CD4-positive, alpha-beta T cell treated with Interferon gamma for 1 hour (primary cell): ENCODE results near the gene USP3.

Experiments
- DNase-seq: peaks from one replicate; pipeline ENCODE4 v3.0.0-alpha.2; 2020

The USP3 gene

DNA sequence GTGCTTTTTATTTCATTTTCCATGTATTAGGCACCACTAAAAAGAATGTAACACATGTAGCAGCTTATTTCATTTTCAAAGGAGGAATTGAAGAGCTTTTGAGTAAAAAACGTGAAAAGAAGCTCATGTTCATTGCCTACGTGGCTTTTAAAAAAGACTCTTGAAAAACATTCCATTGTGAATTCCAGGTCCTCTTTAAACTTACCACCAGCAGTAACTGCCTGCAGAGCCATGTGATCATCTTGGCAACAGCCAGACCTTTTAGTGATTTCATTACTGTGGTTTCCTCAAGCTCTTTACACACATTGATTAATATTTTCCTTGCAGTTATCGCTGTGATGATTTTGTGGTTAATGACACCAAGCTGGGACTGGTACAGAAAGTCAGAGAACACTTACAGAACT, 49.0 kb downstream of the USP3 start:
- no peak for DNase-seq

DNA sequence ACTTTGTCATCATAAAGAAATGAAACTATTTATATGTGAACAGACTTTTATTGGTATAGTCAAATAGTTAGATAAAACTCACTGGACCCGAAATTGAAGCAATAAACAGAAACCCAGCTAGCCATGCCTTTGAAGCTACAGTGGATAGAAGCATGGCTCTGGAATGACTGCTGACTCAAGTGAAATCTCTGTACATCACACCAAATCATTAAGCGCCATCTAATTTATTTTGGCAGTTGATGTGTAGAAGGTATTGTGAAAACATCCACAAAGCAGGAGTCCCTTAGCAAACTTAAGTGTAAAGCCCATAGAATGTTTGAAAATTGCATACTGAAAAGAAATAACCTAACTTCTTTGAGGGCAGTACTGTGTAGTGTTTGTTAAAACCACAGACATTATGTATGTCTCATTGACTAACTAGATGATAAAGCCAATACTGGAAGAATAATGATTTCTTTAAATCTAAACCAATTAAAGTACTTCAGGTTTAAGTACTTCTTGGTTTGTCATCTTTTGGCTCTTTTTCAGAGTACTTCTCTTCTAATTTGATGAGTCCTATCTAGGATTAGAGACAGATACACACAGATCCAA, 50.0 kb downstream of the USP3 start:
- DNase-seq: no peak

DNA sequence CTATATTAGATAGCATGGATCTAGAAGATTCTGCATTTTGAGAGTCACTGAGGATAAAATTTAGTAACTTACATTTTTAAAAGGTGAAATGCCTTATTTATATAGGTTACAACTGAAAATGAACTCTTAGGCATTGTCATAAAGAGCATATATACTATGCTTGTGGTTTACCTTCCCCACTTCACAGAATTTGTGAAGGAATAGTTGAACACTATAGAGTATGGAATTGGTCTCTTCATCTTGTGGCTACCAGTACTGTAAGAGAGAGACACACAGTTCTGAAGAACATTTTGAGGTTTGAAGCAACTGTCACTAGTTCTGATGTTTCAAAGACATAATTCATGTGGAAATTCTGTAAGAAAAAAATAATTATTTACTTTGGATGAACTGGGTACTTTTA, 51.1 kb downstream of the USP3 start:
- no peak for DNase-seq

GRCh38 chr15:63556246-63556645, 51.9 kb downstream of the USP3 start:
- no peak for DNase-seq

DNA sequence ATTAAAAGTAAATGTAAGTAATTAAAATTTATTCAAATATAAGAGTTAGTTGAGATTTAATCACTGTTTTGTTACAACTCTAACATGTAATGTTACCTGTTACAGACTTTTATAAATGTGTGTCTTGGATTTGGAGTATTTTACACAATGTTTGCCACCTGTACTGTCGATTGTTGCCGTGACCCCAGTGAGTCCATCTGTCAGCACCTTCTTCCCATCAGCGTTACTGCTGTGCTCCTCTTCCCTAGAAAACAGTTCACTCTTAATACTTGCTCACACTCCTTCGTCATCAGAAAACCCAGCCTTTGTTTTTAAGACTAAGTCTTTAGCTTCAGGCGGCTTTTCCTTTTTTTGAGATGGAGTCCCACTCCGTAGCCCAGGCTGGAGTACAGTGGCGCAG, 52.3 kb downstream of the USP3 start:
- no peak for DNase-seq

GRCh38 chr15:63559753-63560152, 55.4 kb downstream of the USP3 start:
- no peak for DNase-seq

DNA sequence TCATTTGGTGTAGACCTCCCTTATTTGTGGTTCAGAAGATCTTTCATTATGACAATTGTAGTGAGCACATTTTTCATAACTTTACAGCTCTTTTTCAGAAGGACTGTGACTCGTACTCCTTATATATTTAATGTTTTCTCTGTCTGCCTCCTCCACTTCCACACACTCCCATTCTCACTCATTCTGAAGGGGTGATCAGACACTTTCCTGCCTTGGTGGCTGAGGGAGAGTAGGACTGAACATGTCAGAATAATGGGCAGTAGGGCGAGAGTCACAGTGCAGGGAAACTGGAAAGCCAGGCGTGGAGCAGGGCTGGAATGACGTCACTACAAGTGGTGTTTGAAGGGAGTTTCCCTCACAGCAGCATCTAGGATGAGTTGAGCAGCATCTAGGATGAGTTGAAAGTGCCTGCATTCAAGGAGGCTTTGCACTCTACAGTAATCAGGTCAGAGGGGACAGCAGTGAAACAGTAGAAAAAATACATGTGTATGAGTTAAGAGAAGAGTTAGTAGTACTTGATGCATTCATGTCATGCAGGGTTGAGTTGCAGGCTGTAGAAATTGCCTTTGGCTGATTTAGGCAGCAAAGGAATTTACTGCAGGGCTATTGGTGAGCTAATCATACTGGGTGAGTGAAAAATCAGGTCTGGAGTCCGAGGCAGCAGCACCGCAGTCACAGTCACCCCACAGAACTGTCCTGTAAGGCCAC, 56.5 kb downstream of the USP3 start:
- DNase-seq: no peak

DNA sequence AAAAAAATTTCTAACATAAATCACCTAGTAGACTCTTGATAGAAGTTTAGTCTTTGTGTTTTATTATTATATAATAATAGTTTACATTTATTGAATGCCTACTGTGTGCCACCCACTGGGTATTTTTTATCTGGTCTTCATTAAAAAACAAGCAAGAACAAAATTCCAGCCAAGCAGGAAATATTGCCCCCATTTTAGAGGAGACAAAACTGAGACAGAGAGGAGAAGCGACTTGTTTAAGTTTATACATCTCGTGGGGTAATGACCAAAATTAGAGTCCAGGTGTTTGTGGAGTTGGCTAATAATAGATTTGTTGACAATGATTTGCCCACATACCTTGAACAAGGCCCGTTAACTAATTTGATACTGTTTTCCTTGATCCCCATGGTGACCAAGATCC, 59.7 kb downstream of the USP3 start:
- no peak for DNase-seq

GRCh38 chr15:63565536-63566186, 61.3 kb downstream of the USP3 start:
- DNase-seq: no peak

- no peak for DNase-seq
Measured at GRCh38 chr15:63572749-63573464, 68.5 kb downstream of the USP3 start.

GRCh38 chr15:63573533-63573932, 69.1 kb downstream of the USP3 start:
- no peak for DNase-seq

- DNase-seq: no peak
Measured at GRCh38 chr15:63575312-63575711, 70.9 kb downstream of the USP3 start.

DNA sequence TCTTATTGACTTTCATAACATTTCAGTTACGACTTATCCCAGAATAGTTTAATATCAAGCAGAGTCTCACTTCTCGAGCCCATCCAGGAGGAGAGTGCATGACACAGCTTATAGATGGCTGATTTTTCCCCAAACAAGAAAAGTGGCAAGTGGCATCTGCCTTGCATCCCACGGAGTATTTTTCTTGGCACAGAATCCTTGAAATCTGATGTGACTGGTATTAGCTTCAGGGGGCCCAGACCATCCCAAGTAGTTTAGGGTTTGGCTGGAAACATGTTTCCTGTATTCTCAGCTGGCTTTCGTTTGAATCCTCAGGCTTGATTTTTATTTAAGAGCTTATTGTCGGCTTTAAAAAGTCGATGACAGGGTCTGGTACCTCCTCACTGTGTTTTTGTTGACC, 72.0 kb downstream of the USP3 start:
- no peak for DNase-seq

DNA sequence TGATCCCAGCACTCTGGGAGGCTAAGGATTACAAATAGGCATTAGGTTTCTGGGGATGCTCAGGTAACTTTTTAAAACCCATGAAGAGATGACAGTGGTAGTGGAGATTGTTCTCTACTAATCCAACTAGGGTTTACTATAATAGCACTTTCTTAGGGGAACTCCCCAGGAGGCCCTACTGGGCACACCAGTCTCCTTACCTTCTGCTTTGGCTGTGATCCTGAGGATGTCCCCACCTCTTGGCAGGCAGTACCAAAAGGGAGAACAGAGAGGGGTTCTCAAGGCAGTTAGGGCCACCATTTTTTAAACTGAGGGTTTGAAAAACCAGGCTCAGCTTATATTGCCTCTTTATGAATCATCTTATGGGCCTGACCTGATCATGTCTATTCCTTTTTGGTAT, 77.8 kb downstream of the USP3 start:
- DNase-seq: no peak

GRCh38 chr15:63582718-63583426, 78.5 kb downstream of the USP3 start:
- DNase-seq: no peak

- DNase-seq: no peak
Measured at GRCh38 chr15:63586790-63587189, 82.4 kb downstream of the USP3 start.

DNA sequence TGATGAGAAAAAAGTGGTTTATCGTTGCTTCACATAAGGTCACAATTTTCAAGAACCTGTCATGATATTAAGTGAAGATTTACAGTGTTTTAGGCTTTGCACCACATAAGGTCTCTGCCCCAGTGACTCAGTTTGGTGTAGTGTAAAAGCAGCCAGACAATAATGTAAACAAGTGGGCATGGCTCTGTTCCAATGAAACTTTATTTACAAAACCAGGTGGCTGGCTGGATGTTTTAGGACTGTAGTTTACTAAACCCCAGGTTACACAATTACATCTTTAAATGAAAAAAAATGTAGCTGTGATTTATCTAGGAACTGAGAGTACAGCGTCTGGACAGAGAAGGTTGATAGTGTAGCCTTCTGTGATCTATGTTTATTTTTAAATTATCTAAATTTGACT, 83.1 kb downstream of the USP3 start:
- DNase-seq: no peak

- no peak for DNase-seq
Measured at GRCh38 chr15:63588826-63589225, 84.4 kb downstream of the USP3 start.

DNA sequence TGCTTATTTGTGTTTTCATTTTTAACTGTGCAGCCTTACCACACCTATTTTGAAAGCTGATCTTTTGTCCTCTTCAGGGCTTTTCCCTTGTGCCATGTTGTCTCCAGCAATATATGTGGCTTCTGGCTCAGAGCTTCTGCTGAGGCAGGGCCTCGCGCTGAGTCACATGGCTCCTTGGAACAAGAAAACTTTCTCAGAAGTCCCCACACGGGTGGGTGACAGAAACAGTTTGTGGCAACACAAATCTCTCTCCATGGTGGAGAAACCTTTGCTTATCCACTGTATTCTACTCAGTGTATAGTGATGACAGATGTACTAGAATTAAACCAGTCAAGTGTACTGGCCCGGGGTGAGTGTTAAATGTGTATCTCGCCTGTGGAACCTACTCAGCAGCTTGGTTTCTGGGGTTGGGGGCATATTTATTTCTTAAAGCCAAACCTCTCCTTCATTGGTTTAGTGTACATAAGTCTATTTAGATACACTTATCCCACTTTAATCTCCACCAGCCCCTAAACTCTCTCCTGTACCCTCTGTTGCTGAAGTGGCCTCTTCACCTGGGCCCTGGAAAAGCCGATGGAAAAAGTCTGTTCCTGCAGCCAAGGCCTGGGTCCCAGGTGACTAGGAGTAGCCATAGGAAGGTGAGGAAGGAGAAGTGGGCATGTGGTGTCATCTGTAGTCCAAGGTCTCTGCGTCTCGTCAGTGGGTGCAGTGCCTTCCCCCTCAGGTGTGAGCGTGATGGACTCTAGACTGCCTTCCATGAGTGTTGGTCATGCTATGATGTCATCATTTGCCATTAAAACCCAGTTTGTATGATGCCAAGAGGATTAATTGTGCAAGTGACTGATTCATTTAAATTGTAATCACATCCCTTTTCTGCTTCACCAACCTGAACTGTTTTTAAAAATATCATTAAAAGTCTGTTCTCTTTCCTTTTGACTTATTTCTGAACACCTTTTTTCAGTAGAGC, 89.6 kb downstream of the USP3 start:
- no peak for DNase-seq

DNA sequence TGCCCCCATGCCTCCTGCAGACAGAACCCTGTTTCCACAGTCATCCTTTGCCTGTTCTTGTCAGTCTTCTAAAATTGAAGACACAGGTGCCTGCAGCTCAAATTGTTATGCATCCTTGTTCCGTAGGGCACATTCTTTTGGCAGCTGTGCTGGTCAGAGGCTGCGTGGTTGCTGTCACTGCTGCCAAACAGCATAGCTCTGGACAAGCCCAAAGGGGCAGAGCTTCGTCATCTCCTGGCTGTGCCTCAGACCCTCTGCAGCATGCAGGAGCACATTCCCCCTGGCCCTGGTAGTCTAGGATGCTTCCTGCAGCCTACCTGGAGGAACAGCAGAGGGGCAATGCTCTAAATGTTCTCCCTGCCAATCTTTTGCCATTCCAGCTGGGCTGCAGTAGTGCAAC, 90.7 kb downstream of the USP3 start:
- no peak for DNase-seq

- DNase-seq: no peak
Measured at GRCh38 chr15:63595688-63596087, 91.3 kb downstream of the USP3 start.

DNA sequence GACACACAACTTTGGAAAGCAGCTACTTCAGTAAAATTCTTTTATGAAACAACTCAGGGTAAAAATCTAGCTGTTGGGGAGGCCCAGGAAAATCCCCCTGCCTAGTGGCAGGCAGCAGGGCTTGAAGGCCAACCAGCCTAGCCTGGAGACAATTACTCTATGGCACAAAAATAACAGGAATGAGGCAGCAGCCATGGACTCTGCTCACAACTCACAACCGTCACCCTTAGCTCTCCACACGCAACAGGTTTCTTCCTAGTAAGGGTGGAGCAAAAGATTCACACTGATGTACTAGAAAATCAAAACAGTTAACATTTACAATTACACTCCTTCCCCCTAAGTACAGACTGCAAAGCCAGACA, 92.3 kb downstream of the USP3 start:
- DNase-seq: no peak
